NT2/D1 (cell line): ENCODE data around the gene LAPTM4A.

Experiments
- DNase-seq: peaks from one replicate; pipeline ENCODE4 v3.0.0-alpha.2; 2011; ENCODE audit warnings: low read depth, low spot score
- H3K27me3 ChIP-seq: 2 replicates; pipeline ENCODE4 v1.6.0; 2011; ENCODE audit warnings: mild to moderate bottlenecking; ENCODE audit not compliant: insufficient read length, insufficient read depth
- H3K36me3 ChIP-seq: 2 replicates; pipeline ENCODE4 v1.6.1; 2011; ENCODE audit warnings: mild to moderate bottlenecking, low read length, mixed read lengths; ENCODE audit not compliant: insufficient read depth, insufficient read length
- H3K4me1 ChIP-seq: 2 replicates; pipeline ENCODE4 v1.5.1; 2011; ENCODE audit not compliant: insufficient read depth, insufficient read length
- H3K4me3 ChIP-seq: 2 replicates; pipeline ENCODE4 v1.5.1; 2011; ENCODE audit warnings: low read depth; ENCODE audit not compliant: insufficient read length
- H3K9ac ChIP-seq: 2 replicates; pipeline ENCODE4 v1.6.0; 2011; ENCODE audit warnings: low read depth; ENCODE audit not compliant: insufficient read length
- H3K9me3 ChIP-seq: 2 replicates; pipeline ENCODE4 v1.5.1; 2011; ENCODE audit warnings: mild to moderate bottlenecking, low read length; ENCODE audit not compliant: insufficient read depth
- SUZ12 ChIP-seq: IDR thresholded peaks from 2 replicates; pipeline ENCODE4 v1.6.1; 2011; ENCODE audit not compliant: insufficient read length, insufficient read depth; ENCODE audit errors: extremely low read depth
- YY1 ChIP-seq: IDR thresholded peaks from 2 replicates; pipeline ENCODE4 v1.6.1; 2011; ENCODE audit not compliant: insufficient read length, insufficient read depth
- ZNF274 ChIP-seq: IDR thresholded peaks from 2 replicates; pipeline ENCODE4 v1.6.1; 2011; ENCODE audit warnings: mild to moderate bottlenecking, low read depth, low read length

The LAPTM4A gene

GRCh38 chr2:20051532-20052228 lies at the start of gene LAPTM4A:
TSS of gene LAPTM4A (minus strand) at chr2:20051628. CDS start at chr2:20051520, 108 bp downstream.
- peak; percentile 100 for DNase-seq
- TF ChIP-seq YY1: no peak
- no peak for TF ChIP-seq SUZ12
- TF ChIP-seq ZNF274: no peak
- H3K9me3 ChIP-seq: no peaks in the 10 kb centered on the region
- no peaks in the 10 kb centered on the region for H3K27me3 ChIP-seq
- peak within 1 kb of the TSS; percentile 93 for H3K9ac ChIP-seq
- peaks cover 4% of the 10 kb centered on the region for H3K36me3 ChIP-seq
- H3K4me1 ChIP-seq: no peaks in the 10 kb centered on the region
- H3K4me3 ChIP-seq: peak within 1 kb of the TSS; percentile 69

GRCh38 chr2:20100711-20101110 lies 49.3 kb upstream of the LAPTM4A start:
- Histone ChIP-seq H3K9me3 (peaks cover 8% of the 10 kb centered on the region; the same call in 1 of the 2 replicates), H3K9ac (no peak overlapping the region), H3K4me3 (no peak overlapping the region), H3K4me1 (no peaks in the 10 kb centered on the region), H3K36me3 (no peaks in the 10 kb centered on the region), H3K27me3 (no peaks in the 10 kb centered on the region)
- no peak for DNase-seq
- TF ChIP-seq YY1: no peak
- no peak for TF ChIP-seq SUZ12
- TF ChIP-seq ZNF274: no peak

DNA sequence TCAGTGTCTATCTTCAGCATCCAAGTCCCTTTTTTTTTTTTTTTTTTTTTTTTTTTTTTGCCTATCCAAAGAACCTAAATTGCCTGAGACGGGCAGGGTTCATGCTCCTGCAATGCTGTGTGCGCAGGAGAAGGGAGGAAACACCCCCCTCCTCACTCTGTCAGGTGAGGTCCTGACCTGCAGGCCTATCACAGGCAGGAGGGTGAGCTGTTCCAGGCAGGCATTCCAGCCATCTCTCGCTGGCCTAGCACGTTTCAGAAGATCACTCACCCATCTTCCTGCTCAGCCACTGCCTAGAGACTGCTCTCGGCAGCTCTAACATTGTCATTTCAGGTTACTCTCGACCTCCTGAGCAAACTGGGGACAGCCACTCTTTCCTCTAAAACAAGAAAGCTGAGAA lies 48.4 kb upstream of the LAPTM4A start:
- Histone ChIP-seq H3K36me3 (no peaks in the 10 kb centered on the region), H3K27me3 (no peaks in the 10 kb centered on the region), H3K9me3 (peaks cover 8% of the 10 kb centered on the region; the same call in 1 of the 2 replicates), H3K9ac (no peak overlapping the region), H3K4me1 (no peaks in the 10 kb centered on the region), H3K4me3 (no peak overlapping the region)
- TF ChIP-seq ZNF274 (no peak), YY1 (no peak), SUZ12 (no peak)
- DNase-seq: no peak

DNA sequence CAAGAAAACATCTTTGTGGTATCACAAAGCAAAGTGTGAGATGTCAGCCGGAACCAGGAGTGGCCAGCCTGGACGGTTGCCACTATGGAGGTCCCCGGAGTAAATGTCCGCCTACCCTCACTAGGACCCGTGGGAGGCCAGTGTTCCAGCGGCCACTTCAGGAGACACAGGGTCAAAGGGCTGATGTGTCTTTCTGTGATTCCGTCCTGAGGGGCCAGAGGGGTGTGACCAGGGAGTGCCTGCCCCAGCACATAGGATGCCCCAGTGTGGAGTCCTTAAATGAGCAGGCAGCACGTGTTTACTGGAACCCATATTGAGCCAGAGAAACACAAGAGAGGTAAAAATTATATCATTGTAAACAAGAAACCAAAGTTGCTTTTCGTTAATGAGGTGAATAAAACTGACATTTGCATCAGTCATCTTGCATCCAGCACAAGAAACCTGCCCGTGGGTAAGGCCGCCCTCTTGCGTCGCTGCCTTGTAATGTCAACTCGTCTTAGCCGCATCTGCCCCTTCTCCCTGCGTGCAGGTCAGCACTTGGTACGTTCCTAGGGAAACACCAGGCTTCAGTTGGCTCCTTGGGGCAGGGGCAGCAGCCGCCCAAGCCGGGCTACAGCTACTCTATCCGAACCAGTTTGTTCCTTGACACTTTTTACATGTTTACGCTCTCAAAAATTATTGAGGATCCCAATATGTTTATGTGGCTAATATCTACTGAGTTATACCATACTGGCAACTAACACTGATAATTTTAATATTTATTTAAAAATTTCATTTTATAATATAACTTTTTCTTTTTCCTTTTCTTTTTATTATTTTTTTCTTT lies 46.7 kb upstream of the LAPTM4A start:
- peak; percentile 94 for DNase-seq
- H3K27me3 ChIP-seq: no peaks in the 10 kb centered on the region
- no peak overlapping the region for H3K9ac ChIP-seq
- peaks cover 9% of the 10 kb centered on the region for H3K4me1 ChIP-seq
- H3K36me3 ChIP-seq: no peaks in the 10 kb centered on the region
- TF ChIP-seq YY1 (no peak), SUZ12 (no peak), ZNF274 (no peak)
- no peak overlapping the region for H3K4me3 ChIP-seq
- H3K9me3 ChIP-seq: peaks cover 8% of the 10 kb centered on the region; the same call in 1 of the 2 replicates

DNA sequence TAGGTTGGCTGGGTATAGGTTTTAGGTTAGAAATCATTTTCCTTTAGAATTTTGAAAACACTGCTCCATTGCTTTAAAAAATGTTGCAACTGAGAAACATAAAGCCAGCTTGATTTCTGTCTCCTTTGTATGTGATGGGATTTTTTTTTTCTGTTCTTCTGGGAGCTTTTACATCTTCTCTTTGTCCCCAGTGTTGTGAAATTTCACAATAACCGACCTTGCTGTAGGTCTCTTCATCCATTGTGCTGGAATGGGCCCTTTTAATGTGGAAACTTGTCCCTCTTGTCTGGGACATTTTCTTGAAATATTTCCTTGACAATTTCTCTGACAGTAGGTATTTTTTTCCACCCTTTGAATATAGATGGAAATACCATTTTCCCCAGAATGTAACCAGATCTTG lies 44.0 kb upstream of the LAPTM4A start:
- DNase-seq: no peak
- Histone ChIP-seq H3K27me3 (no peaks in the 10 kb centered on the region), H3K4me3 (no peak overlapping the region)

DNA sequence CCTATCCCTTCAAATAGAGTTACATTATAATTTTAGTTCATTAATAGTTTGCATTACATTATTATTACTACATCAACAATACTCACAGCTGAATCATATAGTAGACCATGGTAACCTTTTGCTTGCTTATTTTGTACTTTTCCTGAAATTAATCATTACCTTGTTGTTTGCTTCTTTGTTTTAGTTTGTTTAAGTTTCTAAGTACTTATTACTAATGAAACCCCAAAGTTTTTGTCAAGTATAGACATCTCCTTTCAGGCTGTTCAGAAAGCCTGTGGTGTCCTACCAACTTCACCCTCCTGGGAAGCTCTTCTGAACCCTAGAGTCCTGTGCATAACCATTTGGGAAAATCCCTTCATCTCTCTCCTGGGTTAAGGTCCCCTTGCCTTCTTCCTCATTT lies 43.5 kb upstream of the LAPTM4A start:
- Histone ChIP-seq H3K27me3 (no peaks in the 10 kb centered on the region), H3K4me3 (no peak overlapping the region), H3K9me3 (no peaks in the 10 kb centered on the region), H3K36me3 (no peaks in the 10 kb centered on the region), H3K9ac (no peak overlapping the region), H3K4me1 (peaks cover 9% of the 10 kb centered on the region)
- TF ChIP-seq ZNF274: no peak
- no peak for TF ChIP-seq SUZ12
- TF ChIP-seq YY1: no peak
- no peak for DNase-seq

More for the DNA sequence above, 44.0 kb upstream of the LAPTM4A start:
- Histone ChIP-seq H3K9me3 (no peaks in the 10 kb centered on the region), H3K4me1 (peaks cover 9% of the 10 kb centered on the region), H3K36me3 (no peaks in the 10 kb centered on the region), H3K9ac (no peak overlapping the region)
- TF ChIP-seq ZNF274: no peak
- no peak for TF ChIP-seq YY1
- no peak for TF ChIP-seq SUZ12

- Histone ChIP-seq H3K27me3 (no peaks in the 10 kb centered on the region), H3K36me3 (no peaks in the 10 kb centered on the region), H3K9ac (no peak overlapping the region), H3K4me1 (peaks cover 9% of the 10 kb centered on the region), H3K9me3 (no peaks in the 10 kb centered on the region), H3K4me3 (no peak overlapping the region)
- no peak for DNase-seq
- TF ChIP-seq SUZ12 (no peak), ZNF274 (no peak), YY1 (no peak)
Measured at GRCh38 chr2:20094142-20094755, 42.8 kb upstream of the LAPTM4A start.
